ENCODE results near the gene STXBP1. TPM values are rescaled to one million over a fixed set of nuclear protein-coding genes. Genes with fewer than 3 reads are reported as not detected.

STXBP1 gene
- total and polyA plus RNA-seq, 2 experiments from 2014 or later, result 48.6 to 50.4 TPM

GRCh38 chr9:127676638-127677037 is 64.6 kb downstream of the STXBP1 start:
- H3K36me3 ChIP-seq (ENCODE audit: insufficient read depth), result peaks cover 13% of the 10 kb centered on the region
- ATAC-seq, result no peak
- H3K4me1 ChIP-seq (ENCODE audit: insufficient read depth), result no peaks in the 10 kb centered on the region
- H3F3A ChIP-seq (replicated peaks; ENCODE audit: low read depth), result no peaks in the 10 kb centered on the region
- no peak overlapping the region for H3K27ac Mint-ChIP-seq
- H3K9me2 ChIP-seq (ENCODE audit: insufficient read depth), result no peaks in the 10 kb centered on the region
- no peaks in the 10 kb centered on the region for H3K27me3 ChIP-seq (ENCODE audit: insufficient read depth)
- no peak for DNase-seq (ENCODE audit: low spot score)
- no peaks in the 10 kb centered on the region for H3K4me1 Mint-ChIP-seq
- peaks cover 28% of the 10 kb centered on the region; the same call in 2 of the 3 replicates for H3K36me3 Mint-ChIP-seq (ENCODE audit: low read depth)
- no peak overlapping the region for H3K4me3 Mint-ChIP-seq
- no peak overlapping the region for H3K4me2 ChIP-seq
- H3K9me3 Mint-ChIP-seq, result no peaks in the 10 kb centered on the region
- H3K27ac ChIP-seq (ENCODE audit: low read depth), result no peak overlapping the region
- no peak overlapping the region for H2AFZ ChIP-seq
- H3K79me2 ChIP-seq (replicated peaks; ENCODE audit: insufficient read depth), result no peaks in the 10 kb centered on the region
- no peaks in the 10 kb centered on the region; the same call in 1 of the 2 replicates for H4K20me1 ChIP-seq (replicated peaks; ENCODE audit: insufficient read depth)
- TF ChIP-seq, protein P1, sequence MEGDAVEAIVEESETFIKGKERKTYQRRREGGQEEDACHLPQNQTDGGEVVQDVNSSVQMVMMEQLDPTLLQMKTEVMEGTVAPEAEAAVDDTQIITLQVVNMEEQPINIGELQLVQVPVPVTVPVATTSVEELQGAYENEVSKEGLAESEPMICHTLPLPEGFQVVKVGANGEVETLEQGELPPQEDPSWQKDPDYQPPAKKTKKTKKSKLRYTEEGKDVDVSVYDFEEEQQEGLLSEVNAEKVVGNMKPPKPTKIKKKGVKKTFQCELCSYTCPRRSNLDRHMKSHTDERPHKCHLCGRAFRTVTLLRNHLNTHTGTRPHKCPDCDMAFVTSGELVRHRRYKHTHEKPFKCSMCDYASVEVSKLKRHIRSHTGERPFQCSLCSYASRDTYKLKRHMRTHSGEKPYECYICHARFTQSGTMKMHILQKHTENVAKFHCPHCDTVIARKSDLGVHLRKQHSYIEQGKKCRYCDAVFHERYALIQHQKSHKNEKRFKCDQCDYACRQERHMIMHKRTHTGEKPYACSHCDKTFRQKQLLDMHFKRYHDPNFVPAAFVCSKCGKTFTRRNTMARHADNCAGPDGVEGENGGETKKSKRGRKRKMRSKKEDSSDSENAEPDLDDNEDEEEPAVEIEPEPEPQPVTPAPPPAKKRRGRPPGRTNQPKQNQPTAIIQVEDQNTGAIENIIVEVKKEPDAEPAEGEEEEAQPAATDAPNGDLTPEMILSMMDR (conservative IDR thresholded peaks at IDR 0.05; ENCODE audit: low read depth in 2 of 2), result no peak
- TF ChIP-seq CREB1 (CRISPR knock-in tag; IDR thresholded peaks at IDR 0.05; ENCODE audit: low read depth) (no peak), POLR2AphosphoS5 (IDR thresholded peaks at IDR 0.05; ENCODE audit: low read depth) (no peak), REST (IDR thresholded peaks at IDR 0.05; ENCODE audit: unreplicated experiment) (no peak), ZNF331 (CRISPR knock-in tag; IDR thresholded peaks at IDR 0.05; ENCODE audit: low read depth) (no peak), ZNF114 (CRISPR knock-in tag; IDR thresholded peaks at IDR 0.05) (no peak), STAT1 (IDR thresholded peaks at IDR 0.05; ENCODE audit: unreplicated experiment) (no peak), ETS1 (IDR thresholded peaks at IDR 0.05) (no peak), ZNF462 (CRISPR knock-in tag; IDR thresholded peaks at IDR 0.05) (no peak), EZH2 (IDR thresholded peaks at IDR 0.05; ENCODE audit: low read depth, unreplicated experiment) (no peak), JUNB (IDR thresholded peaks at IDR 0.05; ENCODE audit: unreplicated experiment) (no peak), EZH2phosphoT487 (IDR thresholded peaks at IDR 0.05; ENCODE audit: unreplicated experiment) (no peak), NANOG (IDR thresholded peaks at IDR 0.05; ENCODE audit: borderline replicate concordance) (no peak)
- no peaks in the 10 kb centered on the region for H3K27me3 Mint-ChIP-seq (ENCODE audit: insufficient read depth, low read depth, poor library complexity)
- no peak overlapping the region for H3K4me3 ChIP-seq

Measured in GM23338 (cell line).